ENCODE results near the gene CRIP1.

The CRIP1 gene

GRCh38 chr14:105498430-105499255 is 12.0 kb downstream of the CRIP1 start:
- DNase-seq (ENCODE audit: low read depth): no peak
- no peak for TF ChIP-seq CTCF (IDR thresholded peaks at IDR 0.05; ENCODE audit: insufficient read depth, low read depth, low read length, missing control alignments)
- no peak overlapping the region for H3K4me3 ChIP-seq (ENCODE audit: low read depth, low read length)

GRCh38 chr14:105499256-105500035 is 12.8 kb downstream of the CRIP1 start:
- no peak for TF ChIP-seq CTCF (IDR thresholded peaks at IDR 0.05; ENCODE audit: insufficient read depth, low read depth, low read length, missing control alignments)
- no peak overlapping the region for H3K4me3 ChIP-seq (ENCODE audit: low read depth, low read length)
- no peak for DNase-seq (ENCODE audit: low read depth)

GRCh38 chr14:105500036-105500725 is 13.5 kb downstream of the CRIP1 start:
- no peak for TF ChIP-seq CTCF (IDR thresholded peaks at IDR 0.05; ENCODE audit: insufficient read depth, low read depth, low read length, missing control alignments)
- H3K4me3 ChIP-seq (ENCODE audit: low read depth, low read length): no peak overlapping the region
- DNase-seq (ENCODE audit: low read depth): no peak

- no peak for DNase-seq (ENCODE audit: low read depth)
- TF ChIP-seq CTCF (IDR thresholded peaks at IDR 0.05; ENCODE audit: insufficient read depth, low read depth, low read length, missing control alignments): no peak
- H3K4me3 ChIP-seq (ENCODE audit: low read depth, low read length): no peak overlapping the region
Measured at GRCh38 chr14:105500726-105501101, 14.0 kb downstream of the CRIP1 start.

- no peak for TF ChIP-seq CTCF (IDR thresholded peaks at IDR 0.05; ENCODE audit: insufficient read depth, low read depth, low read length, missing control alignments)
- H3K4me3 ChIP-seq (ENCODE audit: low read depth, low read length): no peak overlapping the region
- DNase-seq (ENCODE audit: low read depth): no peak
Measured at GRCh38 chr14:105501504-105502291, 15.0 kb downstream of the CRIP1 start.

Data from GM12865 (cell line).